Ammon's horn (tissue), 1 donor: ENCODE measurements around the gene PSMD11.

ENCODE experiments used
- DNase-seq: peaks from one replicate; pipeline ENCODE4 v3.0.0-alpha.2; 2016; ENCODE audit warnings: low spot score

PSMD11 gene

DNA sequence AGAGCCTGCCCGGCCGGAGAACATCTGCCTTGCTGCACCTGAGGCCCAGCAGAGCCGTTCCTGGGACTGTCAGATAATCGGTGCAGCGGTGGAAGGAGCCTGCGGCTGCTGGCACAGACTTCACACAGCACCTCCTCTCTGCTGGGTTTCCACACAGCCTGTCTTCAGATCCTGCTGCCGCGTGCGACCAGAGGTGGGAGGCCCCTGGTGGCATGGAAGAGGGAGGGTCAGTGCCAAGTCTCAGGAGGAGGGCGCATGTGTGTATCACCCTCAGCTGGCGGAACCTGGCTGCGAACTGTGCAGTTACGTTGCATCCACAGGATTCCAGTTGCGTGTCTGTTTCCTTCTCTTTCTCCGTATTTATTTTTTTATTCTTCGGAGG, 45.8 kb downstream of the PSMD11 start:
- no peak for DNase-seq

DNA sequence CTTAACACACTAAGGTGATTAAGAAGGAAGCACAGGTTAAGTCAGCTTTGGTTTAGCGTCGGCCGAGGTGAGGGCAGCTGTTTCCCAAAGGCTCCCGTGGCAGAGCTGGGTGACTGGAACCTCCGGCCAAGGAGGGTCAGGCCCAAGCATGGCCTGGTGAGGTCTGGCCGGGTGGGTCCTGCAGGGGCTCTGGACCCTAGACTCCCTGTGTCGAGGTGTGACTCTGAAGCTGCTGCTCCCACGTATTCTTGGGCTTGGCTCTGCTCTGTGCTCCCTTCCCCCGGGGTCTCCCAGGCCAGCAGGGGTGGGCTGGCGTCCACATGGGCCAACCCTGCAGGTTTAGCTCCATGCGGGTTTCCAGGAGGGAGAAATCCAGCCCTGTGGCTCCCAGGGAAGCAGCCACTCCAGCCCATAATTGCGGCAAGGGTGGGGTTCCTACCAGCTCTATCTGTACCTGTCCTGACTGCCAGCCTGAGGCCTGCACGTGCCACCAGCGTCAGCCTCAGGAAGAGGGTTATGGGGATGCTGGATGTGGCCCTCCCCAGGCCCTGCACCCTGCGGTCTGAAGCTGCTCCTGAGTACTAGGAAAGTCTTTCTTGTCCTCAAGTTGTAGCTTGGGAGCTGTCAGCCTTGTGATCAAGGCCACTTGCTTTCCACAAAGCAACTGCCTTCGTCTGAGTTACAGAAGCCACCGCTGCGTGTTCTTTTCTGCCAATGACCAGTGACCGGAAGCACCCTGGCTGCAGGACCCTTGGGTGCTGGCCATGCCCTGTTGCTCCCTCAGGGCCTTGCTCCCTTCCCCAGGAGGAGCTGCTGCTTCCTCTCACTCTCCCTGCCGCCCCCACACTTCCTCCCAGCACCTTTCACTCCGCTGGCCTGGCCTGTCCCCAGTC, 47.3 kb downstream of the PSMD11 start:
- DNase-seq = no peak

DNA sequence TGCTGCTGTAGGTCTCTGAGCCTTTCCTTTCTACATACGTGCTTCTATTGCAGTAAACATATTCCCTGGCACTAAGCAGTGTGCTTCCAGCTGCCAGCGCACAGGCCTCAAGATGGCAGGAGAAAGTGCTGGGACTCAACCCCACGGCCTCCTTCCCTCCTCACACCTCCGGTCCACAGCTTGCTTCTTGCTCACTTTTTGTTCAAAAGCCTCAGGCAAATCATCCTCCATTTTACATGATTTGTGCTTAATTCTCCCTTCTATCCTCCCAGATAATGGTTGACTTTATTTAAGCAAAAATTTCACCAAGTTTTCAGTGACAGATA, 47.9 kb downstream of the PSMD11 start:
- no peak for DNase-seq

DNA sequence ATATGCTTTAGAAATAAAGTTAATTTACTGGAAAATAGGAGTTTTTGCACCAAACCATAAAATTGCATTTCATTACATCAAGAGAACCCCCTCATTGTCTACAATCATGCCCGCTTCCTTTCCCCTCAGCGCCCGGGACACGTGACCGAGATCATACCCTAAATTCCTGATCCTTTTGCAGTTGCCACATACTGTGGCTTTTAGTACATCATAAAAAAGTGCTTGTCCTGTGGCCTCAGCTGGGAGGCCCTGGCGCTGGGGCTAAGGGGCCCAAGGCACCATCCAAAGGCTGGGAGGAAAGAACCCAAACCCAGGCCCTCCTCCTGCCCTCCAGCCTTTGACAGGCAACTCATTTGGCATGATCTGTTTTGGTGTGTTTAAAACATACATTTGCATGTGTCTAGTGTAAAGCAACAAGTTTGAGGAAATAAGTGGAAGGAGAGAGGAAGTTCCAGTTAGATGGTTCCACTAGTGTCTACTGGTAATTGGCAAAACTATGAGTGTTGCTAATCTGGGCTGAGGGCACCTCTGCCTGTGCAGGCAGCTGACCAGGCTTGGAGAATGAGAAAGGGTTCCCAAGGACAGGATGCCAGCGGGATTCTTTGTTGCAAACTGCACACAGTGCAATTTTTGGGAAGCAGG, 48.5 kb downstream of the PSMD11 start:
- peak; percentile 40 for DNase-seq

DNA sequence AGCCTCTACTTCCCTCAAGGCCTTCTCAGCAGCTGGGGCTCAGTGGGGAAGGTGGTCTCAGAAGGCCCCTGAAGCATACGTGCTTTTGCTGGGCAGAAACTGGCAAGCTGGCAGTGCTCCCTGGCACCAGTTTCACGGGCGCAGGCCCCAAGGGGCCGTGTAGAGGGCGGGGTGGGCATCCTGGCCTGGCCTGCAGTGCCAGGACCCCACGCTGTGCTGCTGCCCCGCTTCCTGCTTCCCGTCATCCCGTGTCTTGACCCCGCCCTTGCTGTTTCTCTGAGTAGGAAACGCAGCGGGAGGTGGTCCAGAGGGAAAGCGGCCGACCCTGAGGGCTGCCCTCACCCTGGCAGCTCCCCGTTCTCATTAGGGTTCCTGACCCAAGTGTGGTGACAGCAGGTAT, 49.3 kb downstream of the PSMD11 start:
- DNase-seq = no peak

DNA sequence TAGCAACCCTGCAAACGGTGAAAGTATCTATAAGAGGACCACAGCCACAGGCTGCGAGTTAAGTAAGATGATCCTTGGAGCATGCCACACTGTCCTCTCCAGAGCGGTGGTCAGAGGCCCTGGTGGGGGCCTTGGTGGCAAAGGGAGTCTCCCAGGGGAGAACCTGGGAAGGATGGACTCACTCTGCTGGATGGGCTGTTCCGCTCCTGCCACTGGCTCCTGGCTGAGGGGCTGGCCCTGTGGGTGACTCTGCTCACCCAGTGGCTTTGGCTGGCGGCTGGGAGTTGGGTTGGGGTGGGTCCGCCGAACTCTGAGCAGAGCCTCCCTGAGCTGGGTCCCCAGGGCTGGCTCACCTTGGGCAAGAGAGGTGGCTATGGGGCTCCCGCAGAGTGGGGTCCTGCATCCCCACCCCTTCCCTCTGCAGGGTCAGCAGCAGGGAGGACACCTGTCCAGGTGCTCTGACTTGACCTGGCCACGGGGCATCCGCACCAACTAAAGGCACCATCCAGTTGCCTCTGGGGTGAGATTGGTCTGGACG, 49.7 kb downstream of the PSMD11 start:
- no peak for DNase-seq

DNA sequence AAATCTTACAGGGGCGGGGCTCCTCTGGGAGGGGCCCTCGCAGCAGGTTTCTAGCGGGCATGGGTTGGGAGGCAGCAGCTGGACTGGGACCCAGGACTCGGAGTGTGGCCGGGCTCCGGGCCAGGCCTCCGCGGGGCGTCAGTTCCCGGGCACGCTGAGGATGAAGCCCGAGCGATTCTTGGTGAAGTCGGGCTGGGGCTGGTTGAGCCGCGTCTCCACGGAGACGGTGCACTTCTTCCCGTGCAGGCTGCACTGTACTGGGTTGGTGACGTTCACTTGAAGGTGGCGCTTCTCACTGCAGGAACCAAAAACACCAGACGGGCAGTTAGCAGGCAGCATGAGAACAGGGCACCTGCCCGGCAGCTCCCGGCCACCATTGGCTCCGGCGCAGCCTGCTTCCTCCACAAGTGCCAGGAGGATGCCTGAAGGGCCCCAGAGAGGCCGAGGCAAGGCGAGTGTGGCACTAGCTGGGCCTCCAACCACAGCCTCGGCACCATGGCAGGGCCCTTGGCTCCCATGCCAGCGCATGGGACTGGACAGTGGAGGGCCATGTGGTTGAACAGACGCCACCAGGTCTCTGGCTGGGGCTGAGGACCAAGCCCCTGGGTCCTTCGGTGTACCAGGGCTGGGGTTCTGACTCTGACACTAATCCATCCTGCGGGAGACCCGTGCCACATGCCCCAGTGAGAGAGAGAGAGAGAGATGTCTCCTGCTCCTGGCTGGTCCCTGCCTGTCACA, 50.5 kb downstream of the PSMD11 start:
- peak; percentile 76 for DNase-seq

DNA sequence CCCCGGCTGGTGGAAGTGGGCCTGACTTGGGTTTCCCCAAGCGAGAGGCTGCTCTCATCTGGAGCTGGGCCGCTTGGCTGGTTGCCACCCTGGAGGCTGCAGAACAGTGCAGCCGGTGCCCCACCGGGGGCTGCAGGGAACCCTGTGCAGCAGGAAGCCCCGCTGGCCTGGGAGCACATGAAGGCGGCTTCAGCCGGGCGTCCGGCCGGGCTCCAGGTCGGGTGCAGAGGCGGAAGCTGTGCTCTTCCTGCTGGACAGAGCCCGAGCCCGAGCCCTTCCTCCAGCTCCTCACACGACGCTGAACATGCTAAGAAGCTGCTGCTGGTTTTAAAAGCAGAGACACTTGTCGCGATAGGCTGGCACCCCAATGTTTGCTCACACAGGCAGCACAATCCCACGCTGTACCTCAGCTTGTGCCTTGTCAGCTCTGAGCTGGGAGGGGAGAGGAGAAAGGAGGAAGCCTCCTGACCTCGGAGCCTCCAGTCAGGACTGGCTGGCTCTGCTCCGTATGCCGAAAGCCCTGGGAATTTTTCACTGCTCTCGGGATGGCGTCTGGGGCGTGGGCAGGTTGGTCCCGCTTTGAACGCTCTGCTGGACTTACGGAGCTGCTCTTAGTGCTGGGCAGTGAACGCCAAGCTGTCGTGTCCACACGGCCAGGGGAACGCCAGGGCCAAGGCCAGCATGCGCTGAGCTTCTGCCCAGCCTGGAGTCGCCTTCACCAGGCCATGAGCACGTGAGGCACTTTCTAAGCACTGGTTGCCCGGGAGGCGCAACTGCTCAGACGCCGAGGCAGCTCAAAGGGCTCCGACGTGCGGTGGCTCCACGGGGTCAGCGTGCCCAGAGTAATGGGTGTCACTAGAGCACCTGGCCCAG, 51.3 kb downstream of the PSMD11 start:
- DNase-seq = peak; percentile 53

DNA sequence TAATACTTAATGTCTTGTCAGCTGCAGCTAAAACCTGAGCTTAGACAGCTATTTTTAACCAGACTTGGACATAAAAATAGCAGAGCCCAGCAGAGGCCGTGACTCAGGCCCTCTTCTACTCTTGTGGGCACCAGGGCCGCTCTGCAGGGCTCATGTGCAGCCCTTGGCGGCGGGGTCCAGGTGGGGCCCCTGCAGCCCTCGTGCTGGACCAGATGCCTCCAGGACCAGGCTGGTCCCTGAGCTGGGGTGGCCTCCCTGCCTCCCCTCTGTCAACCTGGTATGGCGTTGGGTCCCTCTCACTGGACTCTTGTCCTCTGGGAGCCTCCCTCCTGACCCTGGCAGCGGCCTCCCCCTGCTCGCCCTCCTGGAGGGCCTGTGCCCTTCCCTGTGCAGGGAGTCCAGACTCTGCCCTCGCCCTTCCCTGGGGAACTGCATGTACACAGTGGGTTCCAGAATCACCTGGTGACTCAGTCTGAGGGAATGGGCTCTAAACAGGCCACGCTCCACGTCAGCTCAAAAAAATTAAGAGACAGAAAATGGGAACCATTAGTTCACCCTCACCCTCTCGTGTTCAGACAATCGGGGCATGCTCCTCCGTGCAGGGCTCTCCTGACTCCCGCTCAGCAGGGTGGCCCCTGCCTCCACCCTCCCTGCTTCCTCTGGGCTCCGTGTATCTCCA, 52.2 kb downstream of the PSMD11 start:
- no peak for DNase-seq

DNA sequence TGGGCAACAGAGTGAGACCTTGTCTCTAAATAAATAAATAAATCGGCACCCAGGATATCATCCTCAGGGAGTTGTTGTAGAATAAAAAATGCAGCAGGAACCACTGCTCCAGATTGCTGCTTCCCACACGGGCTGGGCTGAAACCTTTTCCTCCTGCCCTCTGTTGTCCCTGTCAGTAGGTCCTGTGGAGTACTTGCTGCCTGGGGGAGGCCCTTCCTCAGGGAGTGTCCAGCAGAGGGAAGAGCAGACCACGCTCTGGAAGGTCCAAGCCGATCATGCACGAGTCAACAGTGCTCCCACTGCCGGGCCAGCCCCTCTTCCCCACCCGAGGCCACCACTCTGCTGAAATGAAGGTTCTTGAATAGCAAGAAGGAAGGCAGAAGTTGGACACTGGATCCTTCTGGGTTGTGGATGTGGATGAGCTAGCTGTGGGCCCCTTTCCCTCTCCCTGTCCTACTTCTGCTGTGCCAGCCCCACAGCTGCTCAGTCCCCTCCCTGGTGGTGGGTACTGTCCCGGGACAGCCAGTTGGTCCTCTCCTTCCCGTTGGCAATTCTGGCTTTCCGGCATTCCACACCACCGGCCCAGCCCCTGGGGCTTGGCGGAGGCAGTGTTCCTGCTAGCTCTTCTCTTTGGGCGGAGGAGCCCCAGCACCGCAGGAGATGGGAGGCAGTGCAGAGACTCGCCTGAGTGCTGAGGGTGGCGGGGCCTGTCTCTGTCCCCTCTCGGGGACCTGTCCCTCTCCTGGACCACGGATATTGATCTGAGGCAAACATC, 53.3 kb downstream of the PSMD11 start:
- no peak for DNase-seq

DNA sequence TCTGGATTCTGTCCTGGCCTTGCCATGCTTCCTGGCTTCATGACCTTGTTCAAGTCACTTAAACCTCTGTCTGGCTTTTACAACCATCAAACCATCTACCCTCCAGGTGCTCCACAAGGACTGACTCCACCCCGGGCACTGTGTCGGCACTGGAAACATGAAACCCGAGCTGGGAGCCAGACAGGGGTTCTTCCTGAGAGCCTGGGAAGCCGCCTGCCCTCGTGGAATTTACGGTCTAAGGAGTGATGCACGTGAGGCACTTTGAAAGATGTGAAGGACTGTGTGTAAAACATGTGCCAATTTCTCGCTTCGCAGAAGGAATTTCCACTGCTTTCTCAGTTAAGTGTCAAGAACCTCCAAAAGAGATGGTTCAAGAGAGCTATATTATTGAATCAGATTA, 54.1 kb downstream of the PSMD11 start:
- DNase-seq = no peak

DNA sequence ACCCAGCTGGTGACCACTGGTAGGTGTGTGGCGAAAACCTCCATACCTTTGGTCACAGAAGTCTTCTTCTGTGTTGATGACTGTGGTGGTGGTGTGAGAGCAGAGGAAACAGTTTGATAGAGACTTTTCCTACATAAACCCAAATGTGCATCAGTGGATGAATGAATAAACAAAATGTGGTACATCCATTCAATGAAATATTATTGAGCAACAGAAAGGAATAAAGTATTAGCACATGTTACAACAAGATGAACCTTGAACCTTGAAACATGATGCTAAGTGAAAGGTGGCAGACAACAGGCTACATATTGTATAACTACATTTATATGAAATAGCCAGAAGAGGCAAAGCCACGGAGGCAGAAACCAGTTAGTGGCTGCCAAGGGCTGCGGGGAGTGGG, 57.7 kb downstream of the PSMD11 start:
- no peak for DNase-seq

DNA sequence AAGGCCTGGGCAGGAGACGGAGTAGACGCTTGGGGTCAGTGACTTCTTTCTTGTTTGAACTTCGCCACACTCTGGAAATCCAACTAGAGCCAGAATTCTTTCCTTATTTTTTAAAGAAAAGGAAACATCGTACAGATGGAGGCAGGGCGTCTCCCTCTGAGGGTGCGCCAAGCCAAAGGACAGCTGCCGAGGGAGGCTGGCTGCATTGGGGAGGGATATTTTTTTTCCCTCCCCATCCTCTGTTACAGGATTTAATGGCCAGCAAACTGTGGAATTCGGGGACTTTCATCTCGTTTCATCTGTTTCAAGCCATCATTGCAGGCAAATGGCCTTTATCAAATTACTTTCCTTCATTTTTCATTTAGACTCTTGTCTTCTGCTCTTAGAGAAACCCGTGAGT, 58.4 kb downstream of the PSMD11 start:
- no peak for DNase-seq

DNA sequence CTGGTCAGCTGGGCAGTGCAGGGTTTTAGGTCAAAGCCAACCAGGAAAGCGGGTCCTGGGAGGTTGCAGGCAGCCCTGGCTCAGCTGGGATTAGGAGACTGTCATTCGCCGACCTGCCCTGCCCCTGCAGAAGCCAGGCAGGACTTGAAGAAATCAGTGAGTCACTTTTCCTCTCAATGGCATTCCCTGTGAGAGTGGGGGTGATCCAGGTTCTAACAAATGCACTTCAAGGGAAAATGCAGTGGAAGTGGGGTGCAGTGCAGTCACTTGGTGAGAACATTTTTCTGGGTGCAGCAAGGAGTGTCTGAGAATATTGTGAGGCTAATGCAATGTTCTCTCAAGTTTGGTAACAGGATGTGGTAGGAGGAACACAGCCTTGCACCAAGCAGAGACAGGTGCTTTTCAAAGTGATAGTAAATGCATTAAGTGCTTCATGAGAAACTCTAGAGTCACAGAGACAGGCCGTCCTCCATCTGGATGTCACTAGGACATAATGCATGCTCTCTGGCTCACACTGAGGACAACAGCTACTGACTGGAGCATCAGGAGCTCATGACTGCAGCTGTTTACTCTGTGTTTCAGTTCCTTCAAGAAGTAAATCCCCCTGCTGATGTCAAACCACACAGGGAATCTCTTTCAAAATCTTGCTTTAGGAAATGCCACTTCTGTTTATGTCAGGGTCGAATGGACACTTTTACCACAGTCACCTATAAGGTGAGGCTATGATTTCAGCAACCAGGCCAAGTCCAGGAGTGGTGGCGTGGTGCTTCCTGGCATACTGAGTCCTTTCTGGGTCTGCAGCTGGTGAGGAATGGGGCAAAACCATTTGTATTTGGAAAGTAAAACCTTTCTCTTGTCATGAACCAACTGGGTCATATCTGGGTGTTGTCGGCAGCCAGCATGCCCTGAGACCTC, 59.2 kb downstream of the PSMD11 start:
- DNase-seq = peak; percentile 64

DNA sequence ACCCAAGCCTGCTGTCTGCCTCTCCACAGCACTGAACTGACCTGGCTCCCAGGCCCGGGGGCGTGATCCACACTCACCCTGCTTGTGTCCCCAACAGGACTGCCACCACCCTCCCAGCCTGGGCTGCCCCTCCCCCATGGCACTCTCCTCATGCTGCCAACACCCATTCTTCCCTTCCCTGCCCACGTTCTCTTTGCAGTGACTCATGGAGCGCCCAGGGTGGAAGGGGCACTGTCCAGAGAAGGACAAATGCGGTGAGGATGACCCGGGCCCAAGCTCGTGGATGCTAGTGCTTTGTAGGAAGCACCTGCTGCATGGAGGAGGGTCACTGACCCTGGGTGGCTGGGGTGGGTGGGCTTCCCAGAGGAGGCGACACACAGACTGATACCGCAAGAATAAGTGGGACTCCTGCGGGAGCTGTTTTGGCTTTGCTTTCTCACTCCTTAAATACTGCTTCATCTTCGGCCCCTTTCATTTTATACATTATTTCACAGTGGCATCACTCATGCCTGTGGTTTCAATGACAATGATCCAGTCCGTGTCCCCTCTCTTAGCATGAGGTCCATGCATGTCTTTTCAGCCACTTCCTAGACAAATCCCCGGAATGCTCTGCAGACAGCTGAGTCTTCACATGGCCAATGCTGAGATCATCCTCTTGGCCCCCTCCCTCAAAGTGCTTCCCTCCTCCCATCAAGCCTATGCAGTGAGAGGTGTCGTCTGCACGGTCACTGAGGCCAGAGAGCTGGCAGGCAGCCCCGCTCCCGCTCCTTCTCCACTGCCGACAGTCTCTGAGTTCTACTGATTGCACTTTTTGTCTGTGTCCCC, 60.1 kb downstream of the PSMD11 start:
- no peak for DNase-seq

DNA sequence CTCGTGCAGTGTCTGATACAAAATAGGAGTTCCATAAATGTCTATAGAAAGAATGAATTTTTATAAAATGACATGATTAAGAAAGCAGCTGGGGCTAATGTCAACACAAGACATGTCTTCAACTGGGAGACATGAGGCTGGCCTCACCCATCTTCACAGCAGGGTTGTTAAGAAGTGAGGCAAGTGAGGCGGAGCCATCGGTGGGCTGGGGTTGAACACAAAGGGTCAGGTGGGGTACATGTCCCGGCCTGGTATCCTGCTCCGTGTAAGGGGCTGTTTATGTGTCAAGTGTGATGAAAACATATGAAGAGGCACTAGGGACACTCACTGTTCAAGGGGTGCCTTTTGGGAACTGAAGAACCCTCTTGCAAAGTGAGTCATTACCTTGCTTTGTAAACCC, 64.6 kb downstream of the PSMD11 start:
- DNase-seq = no peak

DNA sequence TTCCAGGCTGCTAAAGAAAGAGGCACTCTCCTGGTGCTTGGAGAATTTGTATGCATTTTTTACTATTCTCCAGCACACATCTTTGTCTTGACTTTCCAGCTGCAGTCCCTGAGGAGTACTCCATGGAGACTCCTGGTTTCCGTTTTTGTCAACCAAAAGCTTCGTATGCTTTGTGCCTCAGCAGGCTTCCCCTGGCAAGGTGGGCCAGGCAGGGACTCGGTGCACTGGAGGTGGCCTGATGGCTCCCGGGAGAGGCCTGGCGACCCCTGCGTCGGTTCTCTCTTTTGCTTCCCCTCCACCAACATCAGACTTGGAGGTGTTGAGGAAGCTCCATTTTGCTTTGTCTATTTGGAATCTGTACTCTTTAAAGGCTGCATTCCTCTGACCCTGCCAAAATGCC, 66.2 kb downstream of the PSMD11 start:
- DNase-seq = no peak

DNA sequence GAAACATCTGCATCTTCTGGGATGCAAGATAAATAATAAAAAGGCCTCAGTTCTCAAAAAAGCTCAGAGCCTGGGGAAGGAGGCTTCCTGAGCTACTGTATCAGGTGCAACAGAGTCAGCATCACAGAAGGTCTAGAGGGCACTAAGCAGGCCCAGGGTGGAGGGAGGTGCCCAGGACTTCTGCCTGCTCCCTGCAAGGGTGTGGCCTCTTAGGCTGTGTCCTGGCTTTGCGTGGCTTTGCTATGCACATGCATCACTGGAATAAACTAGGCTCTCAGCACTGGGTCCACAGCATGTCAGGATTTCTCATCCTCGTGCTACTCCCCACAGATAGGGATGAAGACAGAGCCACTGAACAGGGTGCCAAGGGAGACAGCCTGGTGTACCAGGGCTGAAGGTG, 68.0 kb downstream of the PSMD11 start:
- no peak for DNase-seq

DNA sequence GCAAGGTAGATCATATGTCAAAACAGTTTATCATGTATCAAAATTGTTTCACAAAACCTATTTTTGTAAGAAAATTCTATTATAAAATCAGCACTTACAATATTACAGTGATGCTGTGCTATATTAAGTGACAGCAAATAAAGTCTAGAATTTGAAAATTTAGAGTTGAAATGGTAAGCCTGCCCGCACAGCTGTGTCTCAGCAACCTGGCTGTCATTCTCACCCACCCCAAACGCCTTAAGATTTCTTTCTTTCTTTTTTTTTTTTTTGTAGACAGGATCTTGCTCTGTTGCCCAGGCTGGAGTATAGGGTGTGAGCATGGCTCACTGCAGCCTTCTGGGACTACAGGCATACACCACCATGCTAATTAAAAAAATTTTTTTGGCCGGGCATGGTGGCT, 69.3 kb downstream of the PSMD11 start:
- no peak for DNase-seq
